Astrocyte of the spinal cord (primary cell): ENCODE results near the gene FANK1.
"Not testable (repeated sequence)": the region's sequence is repeated elsewhere in the genome, so short reads cannot be mapped to it uniquely, and the experiment has no call there.

Source experiments
- DNase-seq: peaks from one replicate; pipeline ENCODE4 v3.0.0; 2011; ENCODE audit warnings: low read depth, low spot score
- H3K4me3 ChIP-seq: 2 replicates; pipeline ENCODE4 v1.5.1; 2011; ENCODE audit warnings: low read depth, mild to moderate bottlenecking, low read length, moderate library complexity
- CTCF ChIP-seq: IDR thresholded peaks from 2 replicates; pipeline ENCODE4 v1.5.1; 2012; ENCODE audit warnings: low read depth, mild to moderate bottlenecking, low read length, inconsistent platforms
- in situ Hi-C: cut with HindIII; loops from 2 replicates; pipeline ENCODE4 v1.10.0; 2017; ENCODE audit warnings: low sequenced_read_pairs

The FANK1 gene

GRCh38 chr10:125886914-125887512, 9.4 kb upstream of the FANK1 start:
- DNase-seq, result no peak
- H3K4me3 ChIP-seq, result no peak overlapping the region
- in situ Hi-C loops, result no loop called here
- no peak for TF ChIP-seq CTCF

GRCh38 chr10:125889441-125889840, 6.9 kb upstream of the FANK1 start:
- DNase-seq, H3K4me3 ChIP-seq, in situ Hi-C loops: not testable (repeated sequence)

GRCh38 chr10:125892402-125892801, 4.0 kb upstream of the FANK1 start:
- in situ Hi-C loops, DNase-seq, H3K4me3 ChIP-seq: not testable (repeated sequence)

- H3K4me3 ChIP-seq, in situ Hi-C loops, DNase-seq: not testable (repeated sequence)
These were observed 2.2 kb upstream of the FANK1 start for GRCh38 chr10:125894176-125894575.

- peak; percentile 63 for DNase-seq
- H3K4me3 ChIP-seq, result peak overlapping the region; percentile 50
- in situ Hi-C loops, result not testable (repeated sequence)
These were observed 955 bp upstream of the FANK1 start for GRCh38 chr10:125895130-125896087.

GRCh38 chr10:125897317-125897716, 953 bp downstream of the FANK1 start:
- in situ Hi-C loops, DNase-seq: not testable (repeated sequence)
- peak overlapping the region; percentile 50 for H3K4me3 ChIP-seq

- H3K4me3 ChIP-seq, in situ Hi-C loops: not testable (repeated sequence)
- DNase-seq, result peak; percentile 42
These were observed 4.6 kb downstream of the FANK1 start for GRCh38 chr10:125900963-125901362.

- in situ Hi-C loops, H3K4me3 ChIP-seq, DNase-seq: not testable (repeated sequence)
These were observed 6.8 kb downstream of the FANK1 start for GRCh38 chr10:125903135-125903640.

GRCh38 chr10:125905069-125905994, 9.0 kb downstream of the FANK1 start:
- in situ Hi-C loops, H3K4me3 ChIP-seq, DNase-seq: not testable (repeated sequence)

- H3K4me3 ChIP-seq, in situ Hi-C loops, DNase-seq: not testable (repeated sequence)
These were observed 11.2 kb downstream of the FANK1 start for GRCh38 chr10:125907598-125907997.

- DNase-seq, H3K4me3 ChIP-seq, in situ Hi-C loops: not testable (repeated sequence)
These were observed 12.4 kb downstream of the FANK1 start for GRCh38 chr10:125908813-125909212.

GRCh38 chr10:125909491-125909890, 13.1 kb downstream of the FANK1 start:
- H3K4me3 ChIP-seq, DNase-seq, in situ Hi-C loops: not testable (repeated sequence)
